ENCODE results near the gene ITPKB.

Gene ITPKB

DNA sequence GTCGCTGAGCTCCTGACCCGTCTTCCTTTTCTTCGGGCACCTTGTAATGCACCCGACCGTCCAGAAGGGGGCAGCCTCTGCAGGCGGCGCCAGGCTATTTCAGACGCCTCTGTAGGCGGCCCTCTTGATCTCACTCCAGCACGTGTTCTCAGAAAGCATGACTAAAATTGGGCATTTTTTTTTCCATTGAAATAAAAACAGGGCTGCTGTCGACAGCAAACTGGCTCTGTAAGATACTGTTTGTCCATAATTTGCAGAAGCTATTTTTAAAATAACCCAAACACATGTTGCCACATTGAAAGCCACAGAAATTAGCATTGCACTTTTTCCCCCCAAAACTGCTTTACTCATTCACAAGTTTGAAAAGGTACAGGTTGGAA, 112.5 kb downstream of the ITPKB start:
- Histone ChIP-seq H3K9me3 (no peaks in the 10 kb centered on the region), H3K4me3 (ENCODE audit: low read depth, low read length) (no peak overlapping the region), H3K27me3 (no peaks in the 10 kb centered on the region; the same call in 1 of the 2 replicates), H3K4me1 (no peaks in the 10 kb centered on the region), H3K36me3 (no peaks in the 10 kb centered on the region)
- TF ChIP-seq, protein P1, sequence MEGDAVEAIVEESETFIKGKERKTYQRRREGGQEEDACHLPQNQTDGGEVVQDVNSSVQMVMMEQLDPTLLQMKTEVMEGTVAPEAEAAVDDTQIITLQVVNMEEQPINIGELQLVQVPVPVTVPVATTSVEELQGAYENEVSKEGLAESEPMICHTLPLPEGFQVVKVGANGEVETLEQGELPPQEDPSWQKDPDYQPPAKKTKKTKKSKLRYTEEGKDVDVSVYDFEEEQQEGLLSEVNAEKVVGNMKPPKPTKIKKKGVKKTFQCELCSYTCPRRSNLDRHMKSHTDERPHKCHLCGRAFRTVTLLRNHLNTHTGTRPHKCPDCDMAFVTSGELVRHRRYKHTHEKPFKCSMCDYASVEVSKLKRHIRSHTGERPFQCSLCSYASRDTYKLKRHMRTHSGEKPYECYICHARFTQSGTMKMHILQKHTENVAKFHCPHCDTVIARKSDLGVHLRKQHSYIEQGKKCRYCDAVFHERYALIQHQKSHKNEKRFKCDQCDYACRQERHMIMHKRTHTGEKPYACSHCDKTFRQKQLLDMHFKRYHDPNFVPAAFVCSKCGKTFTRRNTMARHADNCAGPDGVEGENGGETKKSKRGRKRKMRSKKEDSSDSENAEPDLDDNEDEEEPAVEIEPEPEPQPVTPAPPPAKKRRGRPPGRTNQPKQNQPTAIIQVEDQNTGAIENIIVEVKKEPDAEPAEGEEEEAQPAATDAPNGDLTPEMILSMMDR (IDR thresholded peaks at IDR 0.05; ENCODE audit: low read depth, low read length) = peak; percentile 97
- DNase-seq = peak; percentile 65

DNA sequence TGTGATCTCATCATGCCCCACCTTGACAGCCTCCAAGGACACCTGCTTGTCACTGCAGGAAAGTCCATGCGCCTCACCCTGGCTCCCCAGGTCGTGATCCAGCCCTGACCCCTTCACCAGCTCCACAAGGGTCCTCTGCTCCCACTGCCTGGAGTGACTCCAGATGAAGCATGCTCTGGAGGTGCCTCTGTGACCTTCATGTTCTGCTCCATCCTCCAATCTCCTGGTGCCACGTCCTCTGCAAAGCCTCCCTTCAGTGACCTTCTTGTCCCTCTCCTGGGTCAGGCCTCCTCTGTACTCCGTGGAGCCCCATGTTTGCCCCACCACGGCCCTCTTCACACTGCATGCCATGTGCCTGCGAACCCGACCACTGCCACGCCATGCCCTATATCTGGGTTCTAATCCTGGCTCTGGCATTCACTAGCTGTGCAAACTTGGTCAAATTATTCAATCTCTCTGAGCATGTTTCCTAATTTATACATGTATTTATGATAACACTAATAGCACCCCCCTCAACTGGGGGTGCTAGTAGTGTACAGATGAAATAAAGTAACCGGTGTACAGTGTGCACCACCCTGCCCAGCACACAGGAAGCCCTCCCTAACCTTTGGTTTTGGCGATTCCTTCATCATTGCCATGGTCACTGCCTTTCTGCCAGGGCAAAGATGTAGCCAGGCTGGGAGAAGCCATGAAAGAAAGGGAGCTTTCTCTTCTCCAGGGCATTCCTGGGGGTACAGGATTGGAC, 113.1 kb downstream of the ITPKB start:
- Histone ChIP-seq H3K4me3 (ENCODE audit: low read depth, low read length) (no peak overlapping the region), H3K36me3 (no peaks in the 10 kb centered on the region), H3K27me3 (no peaks in the 10 kb centered on the region; the same call in 1 of the 2 replicates), H3K4me1 (no peaks in the 10 kb centered on the region), H3K9me3 (no peaks in the 10 kb centered on the region; the same call in 1 of the 2 replicates)
- TF ChIP-seq, protein P1 (IDR thresholded peaks at IDR 0.05; ENCODE audit: low read depth, low read length) = no peak
- DNase-seq = no peak

DNA sequence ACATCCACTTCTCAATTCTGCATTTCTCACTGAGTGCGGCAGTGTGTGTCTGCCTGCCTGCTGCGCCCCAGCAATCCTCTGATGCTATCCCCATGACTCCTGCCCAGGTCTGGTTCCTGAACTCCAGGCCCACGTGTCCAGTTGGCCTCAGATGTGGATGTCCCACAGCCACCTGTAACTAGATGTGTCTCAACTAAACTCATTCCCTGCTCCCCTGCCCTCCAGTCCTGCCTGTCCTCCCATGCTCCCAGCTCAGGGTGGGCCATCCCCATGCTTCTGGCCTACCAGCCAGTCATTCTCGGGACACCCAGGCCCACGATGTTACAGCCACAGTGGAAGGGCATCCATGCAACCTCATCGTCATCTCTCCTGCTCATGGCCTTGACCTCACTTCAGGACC, 113.8 kb downstream of the ITPKB start:
- DNase-seq = no peak
- Histone ChIP-seq H3K9me3 (no peaks in the 10 kb centered on the region; the same call in 1 of the 2 replicates), H3K4me1 (no peaks in the 10 kb centered on the region), H3K36me3 (no peaks in the 10 kb centered on the region), H3K4me3 (ENCODE audit: low read depth, low read length) (no peak overlapping the region), H3K27me3 (no peaks in the 10 kb centered on the region; the same call in 1 of the 2 replicates)
- TF ChIP-seq, protein P1 (IDR thresholded peaks at IDR 0.05; ENCODE audit: low read depth, low read length) = no peak

DNA sequence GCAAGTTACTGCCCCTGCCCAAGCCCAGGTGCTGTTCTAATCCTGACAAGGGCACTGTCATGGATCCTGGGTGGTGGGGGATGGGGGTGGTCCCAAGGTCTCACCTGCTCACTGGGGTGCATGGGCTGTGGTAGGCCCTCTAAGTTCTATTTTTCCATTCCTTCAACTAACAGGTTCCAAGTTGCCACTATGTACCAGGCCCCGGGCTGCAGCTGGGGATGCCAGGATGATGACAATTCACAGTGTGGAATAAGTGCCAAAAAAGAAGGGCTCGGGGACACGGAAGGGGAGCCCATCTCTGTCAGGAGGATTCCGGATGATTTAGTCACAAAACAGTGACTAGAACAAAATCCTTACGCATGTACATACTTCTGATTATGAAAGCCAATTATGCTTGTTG, 114.6 kb downstream of the ITPKB start:
- no peak for DNase-seq
- TF ChIP-seq, protein P1 (IDR thresholded peaks at IDR 0.05; ENCODE audit: low read depth, low read length) = no peak
- H3K4me3 ChIP-seq (ENCODE audit: low read depth, low read length) = no peak overlapping the region
- no peaks in the 10 kb centered on the region for H3K4me1 ChIP-seq
- H3K27me3 ChIP-seq = no peaks in the 10 kb centered on the region; the same call in 1 of the 2 replicates
- no peaks in the 10 kb centered on the region for H3K36me3 ChIP-seq
- H3K9me3 ChIP-seq = no peaks in the 10 kb centered on the region; the same call in 1 of the 2 replicates

DNA sequence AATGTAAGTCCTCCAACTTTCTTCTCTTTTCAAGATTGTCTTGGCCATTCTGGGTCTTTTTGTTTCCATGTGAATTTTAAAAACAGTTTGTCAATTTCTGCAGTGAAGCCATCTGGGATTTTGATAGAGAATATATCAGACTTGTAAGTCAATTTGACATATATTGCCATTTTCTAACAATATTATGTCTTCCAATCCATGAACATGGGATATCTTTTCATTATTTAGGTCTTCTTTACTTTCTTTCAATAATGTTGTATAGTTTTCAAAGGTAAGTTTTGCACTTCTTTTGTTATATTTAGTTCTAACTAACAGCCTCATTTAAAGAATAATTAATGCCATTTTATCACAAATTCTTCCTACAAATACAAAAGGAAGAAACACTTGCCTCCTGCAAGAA, 117.1 kb downstream of the ITPKB start:
- Histone ChIP-seq H3K27me3 (no peaks in the 10 kb centered on the region; the same call in 1 of the 2 replicates), H3K4me3 (ENCODE audit: low read depth, low read length) (no peak overlapping the region), H3K36me3 (no peaks in the 10 kb centered on the region), H3K4me1 (no peaks in the 10 kb centered on the region), H3K9me3 (no peaks in the 10 kb centered on the region; the same call in 1 of the 2 replicates)
- TF ChIP-seq, protein P1 (IDR thresholded peaks at IDR 0.05; ENCODE audit: low read depth, low read length) = no peak
- no peak for DNase-seq

DNA sequence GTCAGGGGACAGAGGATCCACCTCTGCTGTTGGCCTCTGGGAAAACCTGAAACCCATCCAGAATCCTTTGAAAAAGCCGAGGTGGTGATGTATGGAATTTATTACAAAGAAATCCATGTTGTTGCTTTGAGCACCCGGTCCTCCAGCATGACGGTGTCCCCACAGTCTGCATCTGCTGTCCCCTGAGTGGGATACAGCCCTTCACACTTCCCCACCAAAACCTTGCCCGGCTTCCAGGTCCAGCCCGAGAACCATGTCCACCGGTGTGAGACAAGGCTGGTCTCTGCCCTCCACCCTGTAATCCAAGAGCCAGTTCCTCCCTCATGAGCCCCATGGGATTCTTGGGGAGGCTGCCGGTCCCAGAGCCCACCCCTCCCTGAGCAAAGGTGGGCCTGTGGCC, 120.1 kb downstream of the ITPKB start:
- TF ChIP-seq, protein P1 (IDR thresholded peaks at IDR 0.05; ENCODE audit: low read depth, low read length) = no peak

More for the DNA sequence above, 120.1 kb downstream of the ITPKB start:
- Histone ChIP-seq H3K4me1 (no peaks in the 10 kb centered on the region), H3K27me3 (no peaks in the 10 kb centered on the region; the same call in 1 of the 2 replicates), H3K9me3 (no peaks in the 10 kb centered on the region; the same call in 1 of the 2 replicates), H3K36me3 (no peaks in the 10 kb centered on the region), H3K4me3 (ENCODE audit: low read depth, low read length) (no peak overlapping the region)
- no peak for DNase-seq

Data from BE2C (cell line).